ENCODE measurements around the gene GPR12.

GPR12 gene

DNA sequence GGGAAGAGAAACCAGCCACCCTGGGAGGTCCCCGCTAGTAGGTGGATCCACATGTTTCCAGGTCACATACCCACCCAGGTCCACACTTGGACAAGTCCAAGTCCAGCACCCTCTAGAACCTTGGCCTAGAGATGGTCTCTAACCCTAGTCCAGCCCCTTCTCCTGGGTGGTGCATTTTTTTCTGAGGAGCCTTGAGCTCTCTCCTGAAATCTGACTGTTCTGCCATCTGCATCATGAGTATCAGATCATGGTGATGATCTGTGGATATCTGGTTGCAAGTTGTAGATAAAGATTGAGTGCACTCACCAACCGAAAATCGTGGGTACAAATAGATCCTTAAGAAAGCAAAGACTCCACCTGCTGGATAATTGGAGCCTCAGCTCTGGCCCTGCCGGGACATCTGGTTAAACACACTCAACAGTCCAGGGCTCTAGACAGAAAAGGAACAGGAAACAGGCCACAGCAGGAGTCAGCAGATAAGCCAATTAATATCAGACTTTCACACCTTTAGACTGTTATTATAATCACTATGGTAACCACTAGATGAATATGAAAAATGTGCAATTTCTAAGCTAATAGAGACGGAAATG is 41.1 kb downstream of the GPR12 start:
- H3K79me2 ChIP-seq (ENCODE audit: insufficient read depth, low read length), result no peaks in the 10 kb centered on the region
- H3K4me3 ChIP-seq (ENCODE audit: low read depth, low read length, poor library complexity, severe bottlenecking), result no peak overlapping the region
- no peak overlapping the region for H3K27ac ChIP-seq (ENCODE audit: low read depth, low read length, poor library complexity, severe bottlenecking)
- H3K4me2 ChIP-seq (ENCODE audit: low read length), result no peak overlapping the region
- H2AFZ ChIP-seq (ENCODE audit: low read length), result no peak overlapping the region
- no peaks in the 10 kb centered on the region for H3K27me3 ChIP-seq (ENCODE audit: insufficient read depth, low read length)
- TF ChIP-seq CTCF (IDR thresholded peaks at IDR 0.05; ENCODE audit: low read length) (no peak), EZH2 (IDR thresholded peaks at IDR 0.05; ENCODE audit: borderline replicate concordance, low read length) (no peak)
- no peaks in the 10 kb centered on the region for H3K36me3 ChIP-seq (ENCODE audit: insufficient read depth, low read length)
- no peaks in the 10 kb centered on the region for H3K9me2 ChIP-seq (ENCODE audit: low read depth, low read length)
- no peaks in the 10 kb centered on the region for H4K20me1 ChIP-seq (ENCODE audit: insufficient read depth, low read length)
- no peaks in the 10 kb centered on the region for H3F3A ChIP-seq (ENCODE audit: insufficient read depth, low read length)
- no peaks in the 10 kb centered on the region for H3K9me3 ChIP-seq (ENCODE audit: low read length)
- no peaks in the 10 kb centered on the region for H3K4me1 ChIP-seq (ENCODE audit: insufficient read depth, low read length, severe bottlenecking)
- H3K9ac ChIP-seq (ENCODE audit: low read length), result no peak overlapping the region

DNA sequence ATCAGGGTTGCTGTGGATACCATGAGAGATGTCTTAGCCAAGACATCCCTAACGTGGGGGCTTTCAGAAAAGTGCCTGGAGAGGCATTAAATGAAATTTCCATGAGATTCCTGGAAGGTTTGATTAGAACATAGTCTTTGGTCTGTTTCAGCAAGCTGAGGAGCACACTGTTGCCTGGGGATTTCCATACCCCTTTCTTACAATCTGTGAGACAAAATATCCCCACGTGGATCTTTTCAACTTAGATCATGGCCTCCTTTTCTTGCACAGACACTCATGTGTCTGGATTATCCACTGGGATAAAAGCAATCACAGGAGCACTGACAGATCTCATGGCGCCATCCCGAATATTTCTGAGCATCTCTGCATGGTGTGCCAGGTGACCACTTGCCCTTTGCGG is 41.7 kb downstream of the GPR12 start:
- H3K9ac ChIP-seq (ENCODE audit: low read length), result no peak overlapping the region
- H3F3A ChIP-seq (ENCODE audit: insufficient read depth, low read length), result no peaks in the 10 kb centered on the region
- H3K79me2 ChIP-seq (ENCODE audit: insufficient read depth, low read length), result no peaks in the 10 kb centered on the region
- no peaks in the 10 kb centered on the region for H3K27me3 ChIP-seq (ENCODE audit: insufficient read depth, low read length)
- H3K4me3 ChIP-seq (ENCODE audit: low read depth, low read length, poor library complexity, severe bottlenecking), result no peak overlapping the region
- H3K4me1 ChIP-seq (ENCODE audit: insufficient read depth, low read length, severe bottlenecking), result no peaks in the 10 kb centered on the region
- H3K9me2 ChIP-seq (ENCODE audit: low read depth, low read length), result no peaks in the 10 kb centered on the region
- no peak overlapping the region for H3K27ac ChIP-seq (ENCODE audit: low read depth, low read length, poor library complexity, severe bottlenecking)
- no peaks in the 10 kb centered on the region for H4K20me1 ChIP-seq (ENCODE audit: insufficient read depth, low read length)
- H2AFZ ChIP-seq (ENCODE audit: low read length), result no peak overlapping the region
- no peaks in the 10 kb centered on the region for H3K9me3 ChIP-seq (ENCODE audit: low read length)
- H3K4me2 ChIP-seq (ENCODE audit: low read length), result no peak overlapping the region
- TF ChIP-seq EZH2 (IDR thresholded peaks at IDR 0.05; ENCODE audit: borderline replicate concordance, low read length) (no peak), CTCF (IDR thresholded peaks at IDR 0.05; ENCODE audit: low read length) (no peak)
- no peaks in the 10 kb centered on the region for H3K36me3 ChIP-seq (ENCODE audit: insufficient read depth, low read length)

GRCh38 chr13:26718146-26718545 is 42.4 kb downstream of the GPR12 start:
- H3K9me2 ChIP-seq (ENCODE audit: low read depth, low read length), result no peaks in the 10 kb centered on the region
- no peaks in the 10 kb centered on the region for H3K36me3 ChIP-seq (ENCODE audit: insufficient read depth, low read length)
- H2AFZ ChIP-seq (ENCODE audit: low read length), result no peak overlapping the region
- H3F3A ChIP-seq (ENCODE audit: insufficient read depth, low read length), result no peaks in the 10 kb centered on the region
- H3K79me2 ChIP-seq (ENCODE audit: insufficient read depth, low read length), result no peaks in the 10 kb centered on the region
- no peak overlapping the region for H3K4me3 ChIP-seq (ENCODE audit: low read depth, low read length, poor library complexity, severe bottlenecking)
- no peaks in the 10 kb centered on the region for H4K20me1 ChIP-seq (ENCODE audit: insufficient read depth, low read length)
- H3K27me3 ChIP-seq (ENCODE audit: insufficient read depth, low read length), result no peaks in the 10 kb centered on the region
- H3K9me3 ChIP-seq (ENCODE audit: low read length), result no peaks in the 10 kb centered on the region
- TF ChIP-seq EZH2 (IDR thresholded peaks at IDR 0.05; ENCODE audit: borderline replicate concordance, low read length) (no peak), CTCF (IDR thresholded peaks at IDR 0.05; ENCODE audit: low read length) (no peak)
- no peak overlapping the region for H3K4me2 ChIP-seq (ENCODE audit: low read length)
- no peak overlapping the region for H3K9ac ChIP-seq (ENCODE audit: low read length)
- no peaks in the 10 kb centered on the region for H3K4me1 ChIP-seq (ENCODE audit: insufficient read depth, low read length, severe bottlenecking)
- H3K27ac ChIP-seq (ENCODE audit: low read depth, low read length, poor library complexity, severe bottlenecking), result no peak overlapping the region

Measured in OCI-LY1 (cell line).